GM12864 (cell line): ENCODE data around the gene TM4SF1.

Source experiments
- DNase-seq: peaks from one replicate; pipeline ENCODE4 v3.0.0-alpha.2; 2011; ENCODE audit warnings: low read depth
- H3K4me3 ChIP-seq: 2 replicates; pipeline ENCODE4 v1.5.1; 2011; ENCODE audit warnings: mild to moderate bottlenecking, low read depth, low read length, control low read depth
- TF ChIP-seq, protein P1 (sequence below): IDR thresholded peaks from 2 replicates; pipeline ENCODE4 v1.5.1; 2011; ENCODE audit warnings: low read depth, mild to moderate bottlenecking, moderate library complexity, low read length, control low read depth, inconsistent platforms; ENCODE audit errors: missing control alignments

TM4SF1 gene

DNA sequence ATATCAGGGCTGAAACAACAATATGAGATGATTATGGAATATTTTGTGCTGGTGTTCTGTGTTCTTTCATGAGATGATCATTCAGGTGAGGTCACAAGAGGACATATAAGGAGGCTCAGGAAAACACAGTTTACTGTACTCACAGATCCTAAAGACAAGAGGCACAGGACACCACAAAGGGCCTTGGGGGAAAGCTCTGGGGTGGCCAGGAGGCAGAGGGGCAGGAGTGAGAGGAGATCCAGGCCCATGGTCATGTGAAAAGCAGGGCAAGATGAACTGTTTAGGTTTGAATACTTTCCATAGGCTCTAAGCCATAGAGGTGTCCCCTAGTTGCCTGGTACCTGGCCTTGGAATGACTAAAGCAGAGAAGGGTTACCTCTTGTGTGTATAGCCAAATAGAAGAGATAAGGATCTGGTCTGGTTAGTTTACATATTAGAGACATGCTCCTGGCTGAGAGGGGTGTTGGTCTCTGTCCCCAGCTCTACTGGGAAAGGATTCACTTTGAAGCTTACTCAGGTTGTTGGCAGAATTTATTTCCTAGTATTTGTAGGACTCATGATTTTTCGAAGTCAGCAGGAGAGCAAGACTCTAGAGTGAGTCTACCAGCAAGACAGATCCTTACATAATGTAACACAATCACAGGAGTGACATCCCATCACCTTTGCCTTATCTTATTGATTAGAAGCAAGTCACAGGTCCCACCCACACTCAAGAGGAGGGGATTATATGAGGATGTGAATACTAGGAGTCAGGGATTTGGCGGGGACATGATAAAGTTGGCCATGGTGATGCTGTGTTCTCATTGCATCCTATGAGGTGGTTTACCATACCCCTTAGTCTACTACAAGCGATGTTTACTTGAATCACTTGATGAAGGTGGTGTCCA is 11.3 kb upstream of the TM4SF1 start:
- DNase-seq = no peak
- TF ChIP-seq, protein P1, sequence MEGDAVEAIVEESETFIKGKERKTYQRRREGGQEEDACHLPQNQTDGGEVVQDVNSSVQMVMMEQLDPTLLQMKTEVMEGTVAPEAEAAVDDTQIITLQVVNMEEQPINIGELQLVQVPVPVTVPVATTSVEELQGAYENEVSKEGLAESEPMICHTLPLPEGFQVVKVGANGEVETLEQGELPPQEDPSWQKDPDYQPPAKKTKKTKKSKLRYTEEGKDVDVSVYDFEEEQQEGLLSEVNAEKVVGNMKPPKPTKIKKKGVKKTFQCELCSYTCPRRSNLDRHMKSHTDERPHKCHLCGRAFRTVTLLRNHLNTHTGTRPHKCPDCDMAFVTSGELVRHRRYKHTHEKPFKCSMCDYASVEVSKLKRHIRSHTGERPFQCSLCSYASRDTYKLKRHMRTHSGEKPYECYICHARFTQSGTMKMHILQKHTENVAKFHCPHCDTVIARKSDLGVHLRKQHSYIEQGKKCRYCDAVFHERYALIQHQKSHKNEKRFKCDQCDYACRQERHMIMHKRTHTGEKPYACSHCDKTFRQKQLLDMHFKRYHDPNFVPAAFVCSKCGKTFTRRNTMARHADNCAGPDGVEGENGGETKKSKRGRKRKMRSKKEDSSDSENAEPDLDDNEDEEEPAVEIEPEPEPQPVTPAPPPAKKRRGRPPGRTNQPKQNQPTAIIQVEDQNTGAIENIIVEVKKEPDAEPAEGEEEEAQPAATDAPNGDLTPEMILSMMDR = no peak
- no peak overlapping the region for H3K4me3 ChIP-seq

DNA sequence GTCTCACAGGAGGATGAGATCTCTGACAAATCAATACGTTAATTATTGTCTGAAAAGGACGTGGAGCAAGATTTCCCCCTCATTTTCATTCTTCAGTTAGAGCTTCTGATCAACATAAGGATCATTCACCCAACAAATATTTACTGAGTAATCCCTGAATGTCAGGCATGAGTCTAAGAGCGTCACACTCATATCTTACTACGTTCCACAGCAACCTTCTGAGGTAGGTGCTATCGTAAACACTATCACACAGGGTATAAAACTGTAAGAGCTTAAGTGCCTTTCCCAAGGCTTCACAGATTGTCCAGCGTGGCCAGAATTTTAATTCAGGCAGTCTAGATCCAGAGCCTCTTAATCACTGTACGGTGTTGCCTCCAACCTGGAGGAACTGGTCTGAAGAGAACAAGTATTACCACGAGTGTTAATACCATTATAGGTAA is 10.6 kb upstream of the TM4SF1 start:
- DNase-seq = no peak
- no peak overlapping the region for H3K4me3 ChIP-seq
- TF ChIP-seq, protein P1 = no peak

DNA sequence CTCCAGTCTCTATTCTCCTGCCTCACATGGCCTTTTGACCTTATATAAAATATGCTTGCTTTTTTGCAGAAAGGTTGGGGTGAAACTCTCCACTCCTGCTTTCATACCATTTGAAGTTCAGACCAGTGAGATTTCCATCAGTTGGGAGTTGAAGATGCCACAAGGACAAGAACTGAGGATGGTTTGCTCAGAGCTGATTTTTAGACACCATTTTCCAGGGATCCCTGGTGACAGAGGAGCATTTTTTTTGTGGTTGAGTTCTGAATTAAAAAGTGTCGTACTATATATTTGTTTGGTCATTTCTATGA is 8.8 kb upstream of the TM4SF1 start:
- no peak overlapping the region for H3K4me3 ChIP-seq
- no peak for DNase-seq
- TF ChIP-seq, protein P1 = no peak

DNA sequence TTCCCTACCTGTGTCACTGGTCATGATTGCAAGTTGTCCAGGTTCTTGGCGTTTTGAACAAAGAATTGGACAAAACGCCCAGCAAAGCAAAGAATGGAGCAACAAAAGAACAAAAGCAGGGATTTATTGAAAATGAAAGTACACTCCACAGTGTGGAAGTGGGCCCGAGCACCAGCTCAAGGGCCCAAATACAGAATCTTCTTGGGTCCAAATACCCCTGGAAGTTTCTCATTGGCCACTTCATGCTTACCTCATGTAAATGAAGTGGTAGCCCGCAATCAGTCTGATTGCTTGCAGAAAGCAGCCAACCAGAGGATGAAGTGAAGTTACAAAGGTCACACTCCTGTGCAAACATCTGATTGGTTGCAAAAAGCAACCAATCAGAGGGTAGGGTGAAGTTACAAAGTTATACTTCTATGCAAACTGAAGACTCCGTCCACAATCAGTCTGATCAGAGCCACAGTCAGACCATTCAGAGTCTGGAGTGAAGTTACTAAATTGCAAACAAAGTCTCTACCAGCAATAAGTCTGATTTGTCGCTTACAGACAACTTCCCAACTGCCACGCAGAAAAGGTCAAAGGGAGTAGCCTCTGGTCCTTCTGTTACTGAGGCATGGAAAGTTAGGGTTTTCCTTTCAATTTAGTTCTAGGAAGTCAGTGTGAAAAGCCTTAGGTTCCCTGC is 8.3 kb upstream of the TM4SF1 start:
- DNase-seq = no peak
- TF ChIP-seq, protein P1 = no peak

DNA sequence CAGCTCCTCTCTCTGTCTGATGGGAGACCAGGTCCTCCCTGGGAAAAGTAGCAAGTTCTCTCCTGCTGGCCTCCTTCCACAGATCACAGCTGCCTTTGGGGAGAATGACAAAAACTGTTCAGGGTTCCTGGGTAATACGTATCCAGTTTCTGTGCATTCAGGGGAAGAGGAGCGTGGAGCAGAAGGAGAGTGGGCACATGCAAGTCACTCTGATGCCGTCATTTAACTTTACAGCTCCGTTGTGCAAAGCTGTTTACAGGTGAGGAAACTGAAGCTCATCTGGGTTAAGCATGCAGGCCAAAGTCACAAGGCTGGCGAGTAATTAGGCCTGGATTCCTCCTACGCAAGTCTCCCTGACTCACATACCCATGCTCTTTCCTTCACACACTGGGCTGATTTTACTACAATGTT is 7.5 kb upstream of the TM4SF1 start:
- no peak for DNase-seq
- H3K4me3 ChIP-seq = no peak overlapping the region
- TF ChIP-seq, protein P1 = no peak

More for the DNA sequence above, 8.3 kb upstream of the TM4SF1 start:
- H3K4me3 ChIP-seq = no peak overlapping the region

DNA sequence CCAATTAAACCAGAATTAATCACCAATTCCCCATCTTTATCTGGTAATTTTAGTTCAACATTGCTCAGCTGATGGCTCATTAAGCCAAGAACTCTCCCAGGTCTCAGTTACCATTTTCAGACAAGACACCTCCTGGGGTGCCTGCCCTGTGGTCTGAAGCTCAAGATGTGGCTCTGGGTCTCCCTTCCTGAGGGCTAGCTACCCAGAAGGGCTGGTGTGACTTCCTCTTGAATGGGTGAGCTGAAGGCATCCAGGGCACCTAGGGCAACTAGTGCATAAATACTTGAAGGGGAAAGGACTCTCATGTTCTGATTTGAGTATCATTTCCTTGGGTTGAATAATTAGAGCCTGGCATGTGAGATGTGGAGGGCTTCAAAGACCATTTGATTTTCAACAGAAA is 6.7 kb upstream of the TM4SF1 start:
- TF ChIP-seq, protein P1 = no peak
- no peak overlapping the region for H3K4me3 ChIP-seq
- DNase-seq = no peak
